Mesenchymal stem cell (in vitro differentiated cells and primary cell): ENCODE data around the gene SDHAF4.
"Not testable (repeated sequence)": the region's sequence is repeated elsewhere in the genome, so short reads cannot be mapped to it uniquely, and the experiment has no call there.

Experiments used
- DNase-seq: peaks from one replicate; pipeline ENCODE4 v3.0.0-alpha.2; 2013
- H2AFZ ChIP-seq: one replicate; pipeline ENCODE4 v1.6.1; 2013; ENCODE audit warnings: low read depth, mild to moderate bottlenecking, control low read depth, inconsistent platforms, low read length, moderate library complexity
- H2AK5ac ChIP-seq: 2 replicates; pipeline ENCODE4 v1.6.1; 2013; ENCODE audit warnings: low read length, moderate library complexity, mild to moderate bottlenecking, inconsistent platforms; ENCODE audit not compliant: severe bottlenecking
- H2BK120ac ChIP-seq: one replicate; pipeline ENCODE4 v1.6.1; 2013; ENCODE audit warnings: low read depth, mild to moderate bottlenecking, inconsistent platforms, low read length, moderate library complexity
- H2BK12ac ChIP-seq, 2 experiments: one replicate each; pipeline ENCODE4 v1.6.1; 2013; ENCODE audit warnings: inconsistent platforms in 2 of 2, low read length in 2 of 2, mild to moderate bottlenecking in 2 of 2, moderate library complexity in 2 of 2, control low read depth in 1 of 2
- H2BK15ac ChIP-seq: one replicate; pipeline ENCODE4 v1.6.1; 2013; ENCODE audit warnings: mild to moderate bottlenecking, low read depth, inconsistent platforms; ENCODE audit not compliant: poor library complexity, severe bottlenecking
- H2BK5ac ChIP-seq: 2 replicates; pipeline ENCODE4 v1.6.1; 2013; ENCODE audit warnings: low read depth, mild to moderate bottlenecking, low read length, control low read depth, inconsistent platforms; ENCODE audit not compliant: poor library complexity, severe bottlenecking
- H3K14ac ChIP-seq, 2 experiments: one replicate each; pipeline ENCODE4 v1.6.1; 2013; ENCODE audit warnings: inconsistent platforms in 2 of 2, low read length in 2 of 2, control low read depth in 1 of 2, mild to moderate bottlenecking in 1 of 2, moderate library complexity in 1 of 2
- H3K18ac ChIP-seq, 2 experiments: one replicate each; pipeline ENCODE4 v1.6.1; 2013; ENCODE audit warnings: inconsistent platforms in 2 of 2, low read length in 2 of 2, control low read depth in 1 of 2, low read depth in 1 of 2, mild to moderate bottlenecking in 1 of 2
- H3K23ac ChIP-seq, 2 experiments: one replicate each; pipeline ENCODE4 v1.6.1; 2013; ENCODE audit warnings: inconsistent platforms in 2 of 2, low read length in 2 of 2, mild to moderate bottlenecking in 2 of 2, moderate library complexity in 2 of 2, control low read depth in 1 of 2
- H3K27ac ChIP-seq: 2 replicates; pipeline ENCODE4 v1.5.1; 2013; ENCODE audit warnings: mild to moderate bottlenecking, moderate library complexity, low read length, control low read depth, inconsistent platforms; ENCODE audit not compliant: poor library complexity, severe bottlenecking
- H3K27me3 ChIP-seq, 2 experiments: 2 replicates each; pipeline versions ENCODE4 v1.6.1 to v1.7.0; 2013; ENCODE audit warnings: low read length in 2 of 2, mild to moderate bottlenecking in 2 of 2, moderate library complexity in 2 of 2, control low read depth in 1 of 2, inconsistent platforms in 1 of 2; ENCODE audit not compliant: control insufficient read depth in 1 of 2, insufficient read depth in 1 of 2
- H3K36me3 ChIP-seq, 2 experiments: 2 replicates each; pipeline versions ENCODE4 v1.6.1 to v1.7.0; 2013; ENCODE audit warnings: low read length in 2 of 2, control low read depth in 1 of 2, inconsistent platforms in 1 of 2, low read depth in 1 of 2, mild to moderate bottlenecking in 1 of 2; ENCODE audit not compliant: insufficient read depth in 2 of 2, control insufficient read depth in 1 of 2
- H3K4ac ChIP-seq, 2 experiments: one replicate each; pipeline ENCODE4 v1.6.1; 2013; ENCODE audit warnings: inconsistent platforms in 2 of 2, low read length in 2 of 2, mild to moderate bottlenecking in 2 of 2, moderate library complexity in 2 of 2, control low read depth in 1 of 2, low read depth in 1 of 2
- H3K4me1 ChIP-seq: 2 replicates; pipeline ENCODE4 v1.6.1; 2013; ENCODE audit warnings: low read depth, low read length, control low read depth; ENCODE audit not compliant: control insufficient read depth, insufficient read depth
- H3K4me2 ChIP-seq: 2 replicates; pipeline ENCODE4 v1.6.1; 2013; ENCODE audit warnings: low read length, mild to moderate bottlenecking, inconsistent platforms; ENCODE audit not compliant: poor library complexity, severe bottlenecking
- H3K4me3 ChIP-seq, 2 experiments: 2 replicates each; pipeline versions ENCODE4 v1.5.1 to v1.7.0; 2013; ENCODE audit warnings: low read length in 2 of 2, mild to moderate bottlenecking in 2 of 2, control low read depth in 1 of 2, low read depth in 1 of 2; ENCODE audit not compliant: insufficient read depth in 1 of 2
- H3K79me1 ChIP-seq: replicated peaks from 2 replicates; pipeline ENCODE4 v1.6.1; 2013; ENCODE audit warnings: mild to moderate bottlenecking, control low read depth, low read length, inconsistent platforms; ENCODE audit not compliant: poor library complexity, severe bottlenecking
- H3K9ac ChIP-seq: 2 replicates; pipeline ENCODE4 v1.7.0; 2013; ENCODE audit warnings: mild to moderate bottlenecking, low read length, moderate library complexity
- H3K9me3 ChIP-seq: 2 replicates; pipeline ENCODE4 v1.7.0; 2013; ENCODE audit warnings: mild to moderate bottlenecking, low read length; ENCODE audit not compliant: control insufficient read depth
- H4K8ac ChIP-seq: one replicate; pipeline ENCODE4 v1.6.1; 2013; ENCODE audit warnings: inconsistent platforms, mild to moderate bottlenecking, low read length, moderate library complexity
- H4K91ac ChIP-seq: one replicate; pipeline ENCODE4 v1.6.1; 2013; ENCODE audit warnings: mild to moderate bottlenecking, low read length, inconsistent platforms
- WGBS: methylation state at CpG from one replicate; pipeline ENCODE4 v1.1.7; 2013; ENCODE audit warnings: mixed read lengths; 5-methylcytosine and 5-hydroxymethylcytosine counted together

Gene SDHAF4

DNA sequence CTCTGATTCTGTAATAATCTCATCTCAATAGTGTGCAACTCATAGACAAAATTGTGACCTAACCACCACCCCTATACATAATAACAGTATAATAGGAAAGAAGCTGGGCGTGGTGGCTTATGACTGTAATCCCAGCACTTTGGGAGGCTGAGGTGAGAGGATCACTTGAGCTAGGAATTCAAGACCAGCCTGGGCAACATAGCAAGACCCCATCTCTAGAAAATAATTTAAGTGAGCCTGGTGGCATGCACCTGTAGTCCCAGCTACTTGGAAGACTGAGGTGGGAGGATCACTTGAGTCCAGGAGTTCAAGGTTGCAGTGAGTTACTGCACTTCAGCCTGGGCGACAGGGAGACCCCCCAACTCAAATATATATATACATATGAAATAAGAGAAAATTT, 4.3 kb upstream of the SDHAF4 start:
- not testable (repeated sequence) for H3K4me3 ChIP-seq, H3K4ac ChIP-seq, H3K36me3 ChIP-seq, H3K27ac ChIP-seq, H2AFZ ChIP-seq, DNase-seq, H3K9ac ChIP-seq, H2BK15ac ChIP-seq, H4K8ac ChIP-seq, H3K4me1 ChIP-seq, H4K91ac ChIP-seq, H3K9me3 ChIP-seq, H3K4me2 ChIP-seq, H3K18ac ChIP-seq, H3K14ac ChIP-seq, H2AK5ac ChIP-seq, H2BK12ac ChIP-seq, H3K23ac ChIP-seq, H3K27me3 ChIP-seq, H2BK120ac ChIP-seq, H2BK5ac ChIP-seq, H3K79me1 ChIP-seq
- 100% methylated on average over 1 of the region's 2 CpGs for WGBS

DNA sequence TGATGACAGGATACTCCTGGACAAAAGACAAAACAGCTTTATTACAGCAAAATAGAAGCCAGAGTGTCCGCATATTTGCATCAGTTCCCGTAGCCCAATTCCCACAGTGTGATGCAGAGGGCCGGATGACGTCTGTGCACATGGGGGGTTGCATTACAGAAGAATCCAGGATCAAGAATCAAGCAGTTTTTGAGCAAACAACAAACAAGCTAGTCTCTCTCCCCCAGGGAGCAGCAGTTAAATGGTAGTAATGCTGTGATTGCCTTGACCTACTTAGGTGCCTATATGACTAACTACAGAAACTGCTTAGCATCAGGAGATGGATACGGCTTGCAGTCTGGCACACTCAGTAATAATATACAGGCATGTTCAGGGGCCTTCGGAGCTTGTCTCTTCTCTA, 3.2 kb upstream of the SDHAF4 start:
- no peaks in the 10 kb centered on the region for H3K36me3 ChIP-seq
- 74% methylated on average over 5 of the region's 6 CpGs for WGBS
- H2BK15ac ChIP-seq, result no peak overlapping the region

DNA sequence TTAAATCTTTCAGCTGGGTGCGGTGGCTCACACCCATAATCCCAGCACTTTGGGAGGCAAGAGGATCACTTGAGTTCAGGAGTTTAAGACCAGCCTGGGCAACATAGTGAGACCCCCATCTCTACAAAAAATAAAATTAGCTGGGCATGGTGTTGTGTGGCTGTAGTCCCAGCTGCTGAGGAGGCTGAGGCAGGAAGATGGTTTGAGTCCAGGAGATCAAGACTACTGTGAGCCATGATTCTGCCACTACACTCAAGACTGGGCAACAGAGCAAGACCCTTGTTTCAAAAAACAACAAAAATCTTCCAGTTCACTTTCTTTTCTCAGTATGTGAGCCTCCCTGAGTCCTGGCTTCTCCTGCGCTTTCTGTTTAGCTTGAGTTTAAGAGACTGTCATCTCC, 7.9 kb downstream of the SDHAF4 start:
- H4K91ac ChIP-seq, result no peak overlapping the region
- no peak overlapping the region for H2BK120ac ChIP-seq
- peaks cover 0 to 6% of the 10 kb centered on the region in 2 experiments for H3K36me3 ChIP-seq
- H3K4ac ChIP-seq, result no peak overlapping the region
- no peak overlapping the region for H2AK5ac ChIP-seq
- no peak overlapping the region for H4K8ac ChIP-seq
- H2BK15ac ChIP-seq, result no peak overlapping the region
- H3K27me3 ChIP-seq, result no peaks in the 10 kb centered on the region
- no peak overlapping the region for H2AFZ ChIP-seq
- H3K14ac ChIP-seq, result no peak overlapping the region
- WGBS, result 100% methylated on average over 2 of the region's 2 CpGs
- H2BK12ac ChIP-seq, result no peak overlapping the region
- H3K9me3 ChIP-seq, result no peaks in the 10 kb centered on the region
- DNase-seq, result no peak
- no peak overlapping the region for H3K18ac ChIP-seq
- no peak overlapping the region for H3K9ac ChIP-seq
- peaks cover 14% of the 10 kb centered on the region for H3K79me1 ChIP-seq
- no peak overlapping the region for H3K23ac ChIP-seq
- H3K27ac ChIP-seq, result no peak overlapping the region
- H3K4me3 ChIP-seq, result no peak overlapping the region
- no peak overlapping the region for H2BK5ac ChIP-seq
- no peaks in the 10 kb centered on the region for H3K4me1 ChIP-seq
- H3K4me2 ChIP-seq, result no peak overlapping the region

More for the DNA sequence above, 3.2 kb upstream of the SDHAF4 start:
- Histone ChIP-seq H2AFZ (no peak overlapping the region), H3K4ac (no peak overlapping the region), H3K9me3 (no peaks in the 10 kb centered on the region), H2BK5ac (no peak overlapping the region), H3K79me1 (peaks cover 5% of the 10 kb centered on the region), H2BK12ac (no peak overlapping the region), H3K23ac (no peak overlapping the region), H2AK5ac (no peak overlapping the region), H3K18ac (no peak overlapping the region), H3K4me1 (no peaks in the 10 kb centered on the region), H4K8ac (no peak overlapping the region), H3K14ac (no peak overlapping the region), H3K27me3 (no peaks in the 10 kb centered on the region), H3K4me2 (no peak overlapping the region), H3K9ac (no peak overlapping the region), H2BK120ac (no peak overlapping the region), H3K27ac (no peak overlapping the region), H4K91ac (no peak overlapping the region), H3K4me3 (no peak overlapping the region)
- peak; percentile 3 for DNase-seq

DNA sequence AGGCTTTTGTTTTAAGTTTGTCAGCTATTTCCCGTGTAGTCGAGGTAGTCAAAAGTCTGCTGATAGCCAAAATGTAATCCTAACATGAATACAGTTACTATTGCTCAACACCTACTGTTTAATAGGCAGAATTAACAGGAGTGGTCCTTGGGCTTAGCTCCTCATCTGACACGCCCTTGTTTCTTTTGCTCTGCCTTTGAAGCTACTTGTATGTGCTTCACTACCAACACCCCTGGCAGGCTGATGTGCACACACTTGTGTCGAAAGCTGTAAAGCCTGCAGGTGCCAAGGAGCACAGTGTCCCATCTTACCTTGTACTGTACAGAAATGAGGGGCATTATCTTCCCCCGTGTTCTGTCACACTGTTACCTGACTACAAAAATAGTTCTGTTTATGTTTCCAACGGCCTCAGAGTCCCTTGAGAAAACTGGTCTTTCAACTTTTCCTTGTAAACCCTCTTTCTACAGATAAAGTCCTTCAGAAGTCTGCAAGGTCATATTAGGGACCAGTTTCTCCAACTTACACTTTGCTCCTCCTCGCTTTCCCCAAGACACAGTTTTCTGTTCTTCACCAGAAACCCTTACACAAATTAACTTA, 9.3 kb downstream of the SDHAF4 start:
- Histone ChIP-seq H2BK15ac (no peak overlapping the region), H2BK120ac (no peak overlapping the region), H3K27me3 (no peaks in the 10 kb centered on the region), H3K79me1 (peaks cover 14% of the 10 kb centered on the region), H3K9ac (no peak overlapping the region), H3K4me2 (no peak overlapping the region), H3K9me3 (no peaks in the 10 kb centered on the region), H2BK12ac (no peak overlapping the region), H3K23ac (no peak overlapping the region), H3K36me3 (peaks cover 3 to 19% of the 10 kb centered on the region in 2 experiments), H3K18ac (no peak overlapping the region), H2AFZ (no peak overlapping the region), H3K27ac (no peak overlapping the region), H3K4me3 (no peak overlapping the region), H3K14ac (no peak overlapping the region), H3K4ac (no peak overlapping the region), H2AK5ac (no peak overlapping the region), H4K8ac (no peak overlapping the region), H3K4me1 (no peaks in the 10 kb centered on the region), H4K91ac (no peak overlapping the region), H2BK5ac (no peak overlapping the region)
- 88% methylated on average over 7 of the region's 7 CpGs for WGBS
- DNase-seq, result no peak
